ENCODE data around the gene NANOS2. TPM values are rescaled to one million over a fixed set of nuclear protein-coding genes. Genes with fewer than 3 reads are reported as not detected.
A peak's percentile ranks its signal among the peaks of the same experiment; 100 is the strongest.

The NANOS2 gene
- total RNA-seq, 1 experiment from 2014 or later = not detected

- no peak for DNase-seq (ENCODE audit: low spot score)
Measured at GRCh38 chr19:45929247-45929646, 14.7 kb upstream of the NANOS2 start.

GRCh38 chr19:45927565-45928261 lies 13.1 kb upstream of the NANOS2 start:
- peak; percentile 99 for DNase-seq (ENCODE audit: low spot score)

- DNase-seq (ENCODE audit: low spot score) = no peak
Measured at GRCh38 chr19:45924891-45925447, 10.4 kb upstream of the NANOS2 start.

- peak; percentile 63 for DNase-seq (ENCODE audit: low spot score)
Measured at GRCh38 chr19:45922281-45922680, 7.7 kb upstream of the NANOS2 start.

- no peak for DNase-seq (ENCODE audit: low spot score)
Measured at GRCh38 chr19:45920458-45920857, 5.9 kb upstream of the NANOS2 start.

GRCh38 chr19:45919678-45920077 lies 5.1 kb upstream of the NANOS2 start:
- no peak for DNase-seq (ENCODE audit: low spot score)

GRCh38 chr19:45918721-45919120 lies 4.1 kb upstream of the NANOS2 start:
- no peak for DNase-seq (ENCODE audit: low spot score)

GRCh38 chr19:45917421-45918091 lies 3.0 kb upstream of the NANOS2 start:
- no peak for DNase-seq (ENCODE audit: low spot score)

GRCh38 chr19:45911291-45911690 lies 3.3 kb downstream of the NANOS2 start:
- no peak for DNase-seq (ENCODE audit: low spot score)

GRCh38 chr19:45908956-45909355 lies 5.6 kb downstream of the NANOS2 start:
- no peak for DNase-seq (ENCODE audit: low spot score)

GRCh38 chr19:45906221-45906620 lies 8.4 kb downstream of the NANOS2 start:
- no peak for DNase-seq (ENCODE audit: low spot score)

- DNase-seq (ENCODE audit: low spot score) = no peak
Measured at GRCh38 chr19:45905011-45905410, 9.6 kb downstream of the NANOS2 start.

GRCh38 chr19:45902651-45903625 lies 11.6 kb downstream of the NANOS2 start:
- DNase-seq (ENCODE audit: low spot score) = peak; percentile 100

GRCh38 chr19:45901912-45902650 lies 12.5 kb downstream of the NANOS2 start, which contains the start of gene MYPOP:
Gene MYPOP (minus strand): TSS chr19:45902613. CDS start chr19:45901773, 840 bp downstream.
- no peak for DNase-seq (ENCODE audit: low spot score)

- DNase-seq (ENCODE audit: low spot score) = no peak
Measured at GRCh38 chr19:45901432-45901911, 13.1 kb downstream of the NANOS2 start.

- no peak for DNase-seq (ENCODE audit: low spot score)
Measured at GRCh38 chr19:45900738-45901431, 13.7 kb downstream of the NANOS2 start.

- no peak for DNase-seq (ENCODE audit: low spot score)
Measured at GRCh38 chr19:45899919-45900589, 14.5 kb downstream of the NANOS2 start.

GRCh38 chr19:45899253-45899652 lies 15.3 kb downstream of the NANOS2 start:
- DNase-seq (ENCODE audit: low spot score) = no peak

GRCh38 chr19:45897261-45897812 lies 17.2 kb downstream of the NANOS2 start:
- no peak for DNase-seq (ENCODE audit: low spot score)

Data from HT-29 (cell line).